Stimulated activated CD4-positive, alpha-beta T cell treated with anti-CD3 and anti-CD28 coated beads, Interleukin-1b, Interleukin-23, amount 100 ng/mL, for 4 hours (primary cell): ENCODE measurements around the gene MMP17.

Experiments
- DNase-seq, 2 donors: peaks; one replicate each; pipeline ENCODE4 v3.0.0-alpha.2; 2020; ENCODE audit warnings: low read depth in 2 of 2

MMP17 gene

GRCh38 chr12:131827961-131828534, at the start of gene MMP17:
TSS of gene MMP17 (plus strand) at chr12:131828393. CDS start at chr12:131828495, 102 bp downstream.
- DNase-seq, result peak in 1 of 2 donors; percentile 36

- DNase-seq, result no peak
Observed at GRCh38 chr12:131779027-131779426, 49.2 kb upstream of the MMP17 start.

GRCh38 chr12:131782061-131782460, 46.1 kb upstream of the MMP17 start:
- DNase-seq, result no peak

GRCh38 chr12:131783915-131784541, 44.2 kb upstream of the MMP17 start:
- DNase-seq, result no peak

GRCh38 chr12:131784909-131785762, 43.1 kb upstream of the MMP17 start:
- DNase-seq, result no peak

GRCh38 chr12:131785763-131786330, 42.3 kb upstream of the MMP17 start:
- DNase-seq, result no peak

- no peak for DNase-seq
Observed at GRCh38 chr12:131786331-131786730, 41.9 kb upstream of the MMP17 start.

GRCh38 chr12:131787143-131787660, 41.0 kb upstream of the MMP17 start:
- no peak for DNase-seq

GRCh38 chr12:131788070-131788469, 40.1 kb upstream of the MMP17 start:
- no peak for DNase-seq

GRCh38 chr12:131789638-131790037, 38.6 kb upstream of the MMP17 start:
- no peak for DNase-seq

GRCh38 chr12:131793243-131794022, 34.8 kb upstream of the MMP17 start:
- DNase-seq, result no peak

GRCh38 chr12:131794061-131794460, 34.1 kb upstream of the MMP17 start:
- DNase-seq, result no peak

GRCh38 chr12:131794573-131794972, 33.6 kb upstream of the MMP17 start:
- no peak for DNase-seq

GRCh38 chr12:131795064-131795463, 33.1 kb upstream of the MMP17 start:
- no peak for DNase-seq

GRCh38 chr12:131795690-131796410, 32.3 kb upstream of the MMP17 start:
- DNase-seq, result no peak

- DNase-seq, result no peak
Observed at GRCh38 chr12:131796411-131796736, 31.8 kb upstream of the MMP17 start.

GRCh38 chr12:131796754-131797587, 31.2 kb upstream of the MMP17 start:
- no peak for DNase-seq

- DNase-seq, result no peak
Observed at GRCh38 chr12:131797588-131797934, 30.6 kb upstream of the MMP17 start.

GRCh38 chr12:131799195-131799594, 29.0 kb upstream of the MMP17 start:
- no peak for DNase-seq
